ENCODE measurements around the gene EVX2. TPM values are rescaled to one million over a fixed set of nuclear protein-coding genes. Genes with fewer than 3 reads are reported as not detected.
A peak's percentile ranks its signal among the peaks of the same experiment; 100 is the strongest.

The EVX2 gene
- total RNA-seq, 5 donors from 2014 or later (not counting 1 experiment from before 2014, with no cell fraction given): not detected

GRCh38 chr2:176100547-176101140 lies 16.9 kb upstream of the EVX2 start:
- CTCF ChIA-PET: interaction anchor here in 1 of 2 donors (0.5 kb wide), 1 partner anchor 25 kb away, joined by 3 read pairs; no protein-coding TSS in a partner anchor
- no peak overlapping the region for H3K27ac ChIP-seq (ENCODE audit: low read length)
- Mint-ChIP-seq H3K27ac (no peak overlapping the region), H3K4me3 (no peak overlapping the region), H3K9me3 (no peaks in the 10 kb centered on the region), H3K27me3 (peaks cover 86 to 93% of the 10 kb centered on the region in 2 donors), H3K4me1 (peaks cover 23 to 36% (median 28%) of the 10 kb centered on the region in 3 donors), H3K36me3 (no peaks in the 10 kb centered on the region)
- ATAC-seq (replicated peaks in 1 of 4) (no peak), DNase-seq (no peak)
- H3K4me3 ChIP-seq (ENCODE audit: control insufficient read depth in 1 of 2, extremely low read depth in 1 of 2, low read length in 1 of 2): peak overlapping the region in 1 of 2 donors; percentile 10
- WGBS (ENCODE audit: insufficient coverage): 20% methylated on average over 21 of the region's 28 CpGs
- H3K4me1 ChIP-seq (ENCODE audit: control insufficient read depth in 1 of 2, extremely low read depth in 1 of 2, insufficient read depth in 2 of 2, low read length in 2 of 2): peaks cover 8 to 26% of the 10 kb centered on the region in 2 experiments
- peaks cover 29 to 85% of the 10 kb centered on the region in 2 experiments for H3K27me3 ChIP-seq (replicated peaks in 1 of 2; ENCODE audit: control insufficient read depth in 2 of 2, extremely low read depth in 1 of 2, insufficient read depth in 2 of 2, low read length in 1 of 2)
- POLR2A ChIA-PET: no interaction called here
- H3K36me3 ChIP-seq (ENCODE audit: control insufficient read depth in 2 of 2, extremely low read depth in 1 of 2, insufficient read depth in 1 of 2, low read length in 1 of 2): no peaks in the 10 kb centered on the region
- H3K9me3 ChIP-seq: no peaks in the 10 kb centered on the region

DNA sequence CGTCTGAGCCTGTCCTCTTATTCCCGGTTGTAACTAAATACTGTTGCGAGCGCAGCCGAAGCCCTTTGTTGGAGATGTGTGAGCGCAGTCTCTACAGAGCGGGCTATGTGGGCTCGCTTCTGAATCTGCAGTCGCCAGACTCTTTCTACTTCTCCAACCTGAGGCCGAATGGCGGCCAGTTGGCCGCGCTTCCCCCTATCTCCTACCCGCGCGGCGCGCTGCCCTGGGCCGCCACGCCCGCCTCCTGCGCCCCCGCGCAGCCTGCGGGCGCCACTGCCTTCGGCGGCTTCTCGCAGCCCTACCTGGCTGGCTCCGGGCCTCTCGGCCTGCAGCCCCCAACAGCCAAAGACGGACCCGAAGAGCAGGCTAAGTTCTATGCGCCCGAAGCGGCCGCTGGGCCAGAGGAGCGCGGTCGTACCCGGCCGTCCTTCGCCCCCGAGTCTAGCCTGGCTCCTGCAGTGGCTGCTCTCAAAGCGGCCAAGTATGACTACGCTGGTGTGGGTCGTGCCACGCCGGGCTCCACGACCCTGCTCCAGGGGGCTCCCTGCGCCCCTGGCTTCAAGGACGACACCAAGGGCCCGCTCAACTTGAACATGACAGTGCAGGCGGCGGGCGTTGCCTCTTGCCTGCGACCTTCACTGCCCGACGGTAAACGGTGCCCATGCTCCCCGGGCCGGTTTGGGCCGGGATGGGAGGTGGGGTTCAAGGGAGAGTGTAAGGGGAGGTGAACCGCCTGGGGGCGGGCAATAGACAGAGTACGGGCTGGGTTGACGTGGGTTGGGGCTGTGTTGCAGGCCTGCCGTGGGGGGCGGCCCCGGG lies 16.2 kb upstream of the EVX2 start, which contains the start of gene HOXD12:
Gene HOXD12 (plus strand): TSS at position 68 of the 819 bp plus-strand sequence. CDS start 7 bp downstream, at position 75.
- peak in 1 of 35 experiments; percentile 18 for DNase-seq
- peaks cover 35 to 83% of the 10 kb centered on the region in 2 experiments for H3K27me3 ChIP-seq (replicated peaks in 1 of 2; ENCODE audit: control insufficient read depth in 2 of 2, extremely low read depth in 1 of 2, insufficient read depth in 2 of 2, low read length in 1 of 2)
- ChIA-PET POLR2A (no interaction called here), CTCF (interaction anchor here in 1 of 2 donors (0.5 kb wide), 1 partner anchor 730 kb away, joined by 8 read pairs; no protein-coding TSS in a partner anchor)
- 13% methylated on average over 70 of the region's 70 CpGs for WGBS (ENCODE audit: insufficient coverage)
- no peak for ATAC-seq (replicated peaks in 1 of 4)
- H3K27ac ChIP-seq (ENCODE audit: low read length): no peak within 1 kb of the TSS
- Mint-ChIP-seq H3K9me3 (no peaks in the 10 kb centered on the region), H3K4me3 (peak within 1 kb of the TSS in 1 of 3 donors; percentile 75), H3K27me3 (peaks cover 86 to 93% of the 10 kb centered on the region in 2 donors), H3K36me3 (no peaks in the 10 kb centered on the region), H3K27ac (no peak within 1 kb of the TSS), H3K4me1 (peaks cover 19 to 29% (median 24%) of the 10 kb centered on the region in 3 donors)
- peaks cover 8 to 26% of the 10 kb centered on the region in 2 experiments for H3K4me1 ChIP-seq (ENCODE audit: control insufficient read depth in 1 of 2, extremely low read depth in 1 of 2, insufficient read depth in 2 of 2, low read length in 2 of 2)
- H3K36me3 ChIP-seq (ENCODE audit: control insufficient read depth in 2 of 2, extremely low read depth in 1 of 2, insufficient read depth in 1 of 2, low read length in 1 of 2): no peaks in the 10 kb centered on the region
- H3K9me3 ChIP-seq: no peaks in the 10 kb centered on the region
- H3K4me3 ChIP-seq (ENCODE audit: control insufficient read depth in 1 of 2, extremely low read depth in 1 of 2, low read length in 1 of 2): no peak within 1 kb of the TSS

- ATAC-seq (replicated peaks in 1 of 4): no peak
- Mint-ChIP-seq H3K4me3 (no peak overlapping the region), H3K27me3 (peaks cover 86 to 93% of the 10 kb centered on the region in 2 donors), H3K27ac (no peak overlapping the region), H3K4me1 (peaks cover 18 to 22% (median 20%) of the 10 kb centered on the region in 3 donors), H3K36me3 (no peaks in the 10 kb centered on the region), H3K9me3 (no peaks in the 10 kb centered on the region)
- CTCF ChIA-PET: interaction anchor here in 1 of 2 donors (0.5 to 4.1 kb wide), 3 partner anchors 33 to 729 kb away, joined by 8 to 34 read pairs (median 8); no protein-coding TSS in a partner anchor
- POLR2A ChIA-PET: no interaction called here
- Histone ChIP-seq H3K4me3 (ENCODE audit: control insufficient read depth in 1 of 2, extremely low read depth in 1 of 2, low read length in 1 of 2) (no peak overlapping the region), H3K4me1 (ENCODE audit: control insufficient read depth in 1 of 2, extremely low read depth in 1 of 2, insufficient read depth in 2 of 2, low read length in 2 of 2) (peaks cover 8 to 19% of the 10 kb centered on the region in 2 experiments), H3K36me3 (ENCODE audit: control insufficient read depth in 2 of 2, extremely low read depth in 1 of 2, insufficient read depth in 1 of 2, low read length in 1 of 2) (no peaks in the 10 kb centered on the region), H3K9me3 (no peaks in the 10 kb centered on the region), H3K27me3 (replicated peaks in 1 of 2; ENCODE audit: control insufficient read depth in 2 of 2, extremely low read depth in 1 of 2, insufficient read depth in 2 of 2, low read length in 1 of 2) (peaks cover 39 to 81% of the 10 kb centered on the region in 2 experiments), H3K27ac (ENCODE audit: low read length) (no peak overlapping the region)
- WGBS (ENCODE audit: insufficient coverage): 18% methylated on average over 28 of the region's 30 CpGs
- DNase-seq: no peak
Observed at GRCh38 chr2:176099159-176099727, 15.5 kb upstream of the EVX2 start.

DNA sequence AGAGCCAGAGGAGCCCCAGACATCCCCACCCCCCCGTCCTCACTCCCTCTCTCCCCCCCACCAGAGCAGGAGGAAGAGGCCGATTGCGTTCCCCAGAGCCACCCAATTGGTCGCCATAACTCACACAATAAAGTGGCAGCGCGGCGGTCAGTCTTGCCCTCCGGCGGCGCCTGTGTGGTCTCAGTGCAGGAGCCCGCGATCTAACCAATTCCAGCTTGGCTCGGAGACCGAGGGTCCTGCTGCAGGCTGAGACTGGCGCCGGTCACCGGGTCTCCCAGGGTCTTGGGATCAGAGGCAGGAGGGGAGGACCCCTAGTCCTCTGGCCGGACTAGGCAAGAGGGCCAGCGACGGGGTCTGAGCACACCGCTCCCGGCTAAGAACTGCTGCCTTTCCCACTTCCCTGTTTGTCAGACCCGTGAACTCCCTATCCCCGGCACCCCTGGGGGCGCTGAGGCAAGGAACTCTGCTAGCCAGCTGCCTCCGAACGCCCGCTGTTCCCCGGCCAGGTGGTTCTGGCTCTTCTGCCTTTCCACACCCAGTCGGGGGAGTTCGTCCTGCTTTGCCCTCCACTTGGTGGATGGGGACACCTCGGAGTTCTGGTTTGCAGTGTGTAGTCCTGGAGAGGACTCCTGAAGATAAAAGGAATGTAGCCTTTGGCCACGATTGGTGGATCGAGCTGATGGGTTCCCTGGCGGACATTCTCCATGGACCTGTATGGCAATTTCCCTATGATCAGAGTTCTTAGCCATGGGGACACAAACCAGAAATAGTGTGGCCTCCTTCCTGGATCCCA lies 14.8 kb upstream of the EVX2 start:
- Histone ChIP-seq H3K9me3 (no peaks in the 10 kb centered on the region), H3K27ac (ENCODE audit: low read length) (no peak overlapping the region), H3K36me3 (ENCODE audit: control insufficient read depth in 2 of 2, extremely low read depth in 1 of 2, insufficient read depth in 1 of 2, low read length in 1 of 2) (no peaks in the 10 kb centered on the region), H3K27me3 (replicated peaks in 1 of 2; ENCODE audit: control insufficient read depth in 2 of 2, extremely low read depth in 1 of 2, insufficient read depth in 2 of 2, low read length in 1 of 2) (peaks cover 40 to 80% of the 10 kb centered on the region in 2 experiments), H3K4me3 (ENCODE audit: control insufficient read depth in 1 of 2, extremely low read depth in 1 of 2, low read length in 1 of 2) (no peak overlapping the region), H3K4me1 (ENCODE audit: control insufficient read depth in 1 of 2, extremely low read depth in 1 of 2, insufficient read depth in 2 of 2, low read length in 2 of 2) (peaks cover 8 to 20% of the 10 kb centered on the region in 2 experiments)
- POLR2A ChIA-PET: no interaction called here
- Mint-ChIP-seq H3K9me3 (peaks cover 0 to 3% (median 0%) of the 10 kb centered on the region in 3 donors), H3K27me3 (peaks cover 87 to 93% of the 10 kb centered on the region in 2 donors), H3K4me1 (peaks cover 22 to 24% (median 23%) of the 10 kb centered on the region in 3 donors), H3K27ac (no peak overlapping the region), H3K4me3 (peak overlapping the region in 1 of 3 donors; percentile 75), H3K36me3 (no peaks in the 10 kb centered on the region)
- CTCF ChIA-PET: interaction anchor here (0.6 to 4.1 kb wide), 6 partner anchors 10 to 847 kb away, joined by 3 to 46 read pairs (median 20); no protein-coding TSS in a partner anchor
- ATAC-seq (replicated peaks in 1 of 4) (no peak), DNase-seq (peak in 2 of 35 experiments; percentile 7 to 8)
- 11% methylated on average over 28 of the region's 35 CpGs for WGBS (ENCODE audit: insufficient coverage)

- Mint-ChIP-seq H3K9me3 (peaks cover 0 to 3% (median 0%) of the 10 kb centered on the region in 3 donors), H3K4me3 (peak overlapping the region; percentile 66 to 75 (median 71)), H3K27ac (peak overlapping the region in 1 of 2 donors; percentile 69), H3K36me3 (no peaks in the 10 kb centered on the region), H3K4me1 (peaks cover 26 to 29% (median 27%) of the 10 kb centered on the region in 3 donors), H3K27me3 (peaks cover 86 to 95% of the 10 kb centered on the region in 2 donors)
- DNase-seq (peak in 1 of 35 experiments; percentile 9), ATAC-seq (replicated peaks in 1 of 4) (no peak)
- ChIA-PET POLR2A (no interaction called here), CTCF (interaction anchor here (0.6 to 4.1 kb wide), 13 partner anchors 9 to 1401 kb away, joined by 3 to 46 read pairs (median 3); no protein-coding TSS in a partner anchor)
- under 1% methylated on average over 12 of the region's 18 CpGs for WGBS (ENCODE audit: insufficient coverage)
- no peak overlapping the region for H3K27ac ChIP-seq (ENCODE audit: low read length)
- no peaks in the 10 kb centered on the region for H3K9me3 ChIP-seq
- H3K4me3 ChIP-seq (ENCODE audit: control insufficient read depth in 1 of 2, extremely low read depth in 1 of 2, low read length in 1 of 2): peak overlapping the region; percentile 36 to 70
- peaks cover 8 to 27% of the 10 kb centered on the region in 2 experiments for H3K4me1 ChIP-seq (ENCODE audit: control insufficient read depth in 1 of 2, extremely low read depth in 1 of 2, insufficient read depth in 2 of 2, low read length in 2 of 2)
- H3K27me3 ChIP-seq (replicated peaks in 1 of 2; ENCODE audit: control insufficient read depth in 2 of 2, extremely low read depth in 1 of 2, insufficient read depth in 2 of 2, low read length in 1 of 2): peaks cover 35 to 81% of the 10 kb centered on the region in 2 experiments
- H3K36me3 ChIP-seq (ENCODE audit: control insufficient read depth in 2 of 2, extremely low read depth in 1 of 2, insufficient read depth in 1 of 2, low read length in 1 of 2): no peaks in the 10 kb centered on the region
Observed at GRCh38 chr2:176097820-176098365, 14.1 kb upstream of the EVX2 start.
